DND-41 (cell line): ENCODE results near the gene F2RL3.
"Not testable (repeated sequence)": the region's sequence is repeated elsewhere in the genome, so short reads cannot be mapped to it uniquely, and the experiment has no call there.

ENCODE experiments used
- ATAC-seq: fragments of 200-7000 bp; cut with Tn5 transposase; 3 replicates; pipeline ENCODE4 v1.9.1; 2021; ENCODE audit warnings: low read depth; ENCODE audit not compliant: insufficient read depth
- DNase-seq: peaks from one replicate; pipeline ENCODE4 v3.0.0-alpha.2; 2020
- H2AFZ ChIP-seq: 2 replicates; pipeline ENCODE4 v1.6.0; 2012; ENCODE audit warnings: low read depth, low read length
- H3K27ac ChIP-seq: 2 replicates; pipeline ENCODE4 v1.5.1; 2012; ENCODE audit warnings: low read length, inconsistent platforms
- H3K27me3 ChIP-seq: fragments of 200-600 bp; sonication (generic); 2 replicates; pipeline ENCODE4 v1.6.0; 2012; ENCODE audit warnings: low read length, mild to moderate bottlenecking, inconsistent platforms; ENCODE audit not compliant: insufficient read depth, poor library complexity
- H3K36me3 ChIP-seq: 2 replicates; pipeline ENCODE4 v1.5.1; 2012; ENCODE audit warnings: low read length, inconsistent platforms; ENCODE audit not compliant: insufficient read depth
- H3K4me1 ChIP-seq: 2 replicates; pipeline ENCODE4 v1.5.1; 2012; ENCODE audit warnings: mild to moderate bottlenecking, low read length; ENCODE audit not compliant: insufficient read depth
- H3K4me2 ChIP-seq: 2 replicates; pipeline ENCODE4 v1.6.0; 2012; ENCODE audit warnings: mild to moderate bottlenecking, moderate library complexity, low read length, inconsistent platforms; ENCODE audit not compliant: insufficient read depth
- H3K4me3 ChIP-seq, 2 experiments: fragments of 200-600 bp in 1 of 2; shearing (Covaris generic) in 1 of 2; 2 replicates each; pipeline ENCODE4 v1.5.1; 2012 to 2016; ENCODE audit warnings: inconsistent platforms in 2 of 2, low read length in 2 of 2, mild to moderate bottlenecking in 2 of 2, low read depth in 1 of 2, moderate library complexity in 1 of 2
- H3K79me2 ChIP-seq: 2 replicates; pipeline ENCODE4 v1.6.0; 2012; ENCODE audit warnings: low read length, inconsistent platforms; ENCODE audit not compliant: insufficient read depth
- H3K9ac ChIP-seq: 2 replicates; pipeline ENCODE4 v1.6.0; 2012; ENCODE audit warnings: low read depth, mild to moderate bottlenecking, inconsistent platforms, low read length, moderate library complexity
- H3K9me3 ChIP-seq: 2 replicates; pipeline ENCODE4 v1.5.1; 2012; ENCODE audit warnings: low read length, moderate library complexity, mild to moderate bottlenecking, inconsistent platforms; ENCODE audit not compliant: insufficient read depth, severe bottlenecking
- H4K20me1 ChIP-seq: 2 replicates; pipeline ENCODE4 v1.6.0; 2012; ENCODE audit warnings: low read length; ENCODE audit not compliant: insufficient read depth
- EZH2 ChIP-seq: IDR thresholded peaks from 3 replicates; pipeline ENCODE4 v1.6.1; 2012; ENCODE audit warnings: borderline replicate concordance, low read depth, mild to moderate bottlenecking, moderate library complexity, low read length, inconsistent platforms; ENCODE audit not compliant: severe bottlenecking
- TF ChIP-seq, protein P1 (sequence below): IDR thresholded peaks from 2 replicates; pipeline ENCODE4 v1.5.1; 2012; ENCODE audit warnings: borderline replicate concordance, low read length, moderate library complexity, mild to moderate bottlenecking; ENCODE audit not compliant: poor library complexity, severe bottlenecking; ENCODE audit errors: extremely low read depth

The F2RL3 gene

DNA sequence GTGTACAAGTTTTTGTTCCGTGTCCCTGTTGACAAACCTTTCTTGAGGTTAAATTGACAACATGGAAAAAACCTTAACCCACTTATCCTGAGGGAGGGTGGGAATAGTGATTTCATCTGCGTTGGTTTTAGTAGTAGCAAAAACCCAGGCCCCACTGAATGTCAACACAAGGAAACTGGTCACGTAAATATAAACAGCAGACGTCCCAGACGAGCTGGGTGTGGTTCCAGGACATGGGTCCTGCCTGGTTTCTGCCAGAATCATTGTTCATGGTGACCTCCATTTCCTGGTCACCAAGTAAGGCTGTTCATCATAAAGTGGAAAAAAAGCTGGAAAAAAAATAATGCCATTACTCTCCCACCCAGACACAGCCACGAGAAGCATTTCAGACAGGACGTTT, 16.9 kb upstream of the F2RL3 start:
- H3K4me3 ChIP-seq, result no peak overlapping the region
- no peaks in the 10 kb centered on the region for H3K4me1 ChIP-seq
- H4K20me1 ChIP-seq, result peaks cover 2% of the 10 kb centered on the region
- DNase-seq, result no peak
- H3K36me3 ChIP-seq, result peaks cover 80% of the 10 kb centered on the region
- H3K27me3 ChIP-seq, result no peaks in the 10 kb centered on the region
- H3K4me2 ChIP-seq, result no peak overlapping the region
- no peaks in the 10 kb centered on the region for H3K9me3 ChIP-seq
- ATAC-seq, result no peak
- H2AFZ ChIP-seq, result no peak overlapping the region
- H3K9ac ChIP-seq, result no peak overlapping the region
- H3K27ac ChIP-seq, result no peak overlapping the region
- H3K79me2 ChIP-seq, result peaks cover 14% of the 10 kb centered on the region
- no peak for TF ChIP-seq EZH2
- TF ChIP-seq, protein P1, sequence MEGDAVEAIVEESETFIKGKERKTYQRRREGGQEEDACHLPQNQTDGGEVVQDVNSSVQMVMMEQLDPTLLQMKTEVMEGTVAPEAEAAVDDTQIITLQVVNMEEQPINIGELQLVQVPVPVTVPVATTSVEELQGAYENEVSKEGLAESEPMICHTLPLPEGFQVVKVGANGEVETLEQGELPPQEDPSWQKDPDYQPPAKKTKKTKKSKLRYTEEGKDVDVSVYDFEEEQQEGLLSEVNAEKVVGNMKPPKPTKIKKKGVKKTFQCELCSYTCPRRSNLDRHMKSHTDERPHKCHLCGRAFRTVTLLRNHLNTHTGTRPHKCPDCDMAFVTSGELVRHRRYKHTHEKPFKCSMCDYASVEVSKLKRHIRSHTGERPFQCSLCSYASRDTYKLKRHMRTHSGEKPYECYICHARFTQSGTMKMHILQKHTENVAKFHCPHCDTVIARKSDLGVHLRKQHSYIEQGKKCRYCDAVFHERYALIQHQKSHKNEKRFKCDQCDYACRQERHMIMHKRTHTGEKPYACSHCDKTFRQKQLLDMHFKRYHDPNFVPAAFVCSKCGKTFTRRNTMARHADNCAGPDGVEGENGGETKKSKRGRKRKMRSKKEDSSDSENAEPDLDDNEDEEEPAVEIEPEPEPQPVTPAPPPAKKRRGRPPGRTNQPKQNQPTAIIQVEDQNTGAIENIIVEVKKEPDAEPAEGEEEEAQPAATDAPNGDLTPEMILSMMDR, result no peak

DNA sequence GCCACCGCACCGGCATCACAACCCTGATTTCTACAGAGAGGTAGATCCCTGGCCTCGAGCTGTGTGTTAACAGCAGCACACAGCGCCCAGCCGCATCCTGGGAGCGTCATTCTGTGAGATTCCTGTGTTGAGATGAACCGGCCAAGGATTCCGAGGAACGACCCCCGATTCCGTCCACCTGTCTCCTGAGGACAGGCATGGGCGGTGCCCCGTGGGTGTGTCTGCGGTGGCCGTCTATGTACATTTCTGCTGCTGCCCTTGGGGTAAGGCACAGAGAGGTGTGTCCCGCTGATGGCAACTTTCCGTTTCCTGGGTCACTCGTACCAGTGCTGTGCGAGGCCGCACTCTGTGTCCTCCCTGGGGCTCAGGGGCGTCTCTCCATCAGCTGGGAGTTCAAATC, 16.1 kb upstream of the F2RL3 start:
- Histone ChIP-seq H3K4me1 (no peaks in the 10 kb centered on the region), H3K36me3 (peaks cover 80% of the 10 kb centered on the region), H3K4me3 (no peak overlapping the region), H3K79me2 (peaks cover 14% of the 10 kb centered on the region), H3K9me3 (no peaks in the 10 kb centered on the region), H3K9ac (no peak overlapping the region), H3K27ac (no peak overlapping the region), H2AFZ (no peak overlapping the region), H4K20me1 (peaks cover 5% of the 10 kb centered on the region), H3K27me3 (no peaks in the 10 kb centered on the region), H3K4me2 (no peak overlapping the region)
- DNase-seq (no peak), ATAC-seq (no peak)
- TF ChIP-seq, protein P1, result no peak
- no peak for TF ChIP-seq EZH2

DNA sequence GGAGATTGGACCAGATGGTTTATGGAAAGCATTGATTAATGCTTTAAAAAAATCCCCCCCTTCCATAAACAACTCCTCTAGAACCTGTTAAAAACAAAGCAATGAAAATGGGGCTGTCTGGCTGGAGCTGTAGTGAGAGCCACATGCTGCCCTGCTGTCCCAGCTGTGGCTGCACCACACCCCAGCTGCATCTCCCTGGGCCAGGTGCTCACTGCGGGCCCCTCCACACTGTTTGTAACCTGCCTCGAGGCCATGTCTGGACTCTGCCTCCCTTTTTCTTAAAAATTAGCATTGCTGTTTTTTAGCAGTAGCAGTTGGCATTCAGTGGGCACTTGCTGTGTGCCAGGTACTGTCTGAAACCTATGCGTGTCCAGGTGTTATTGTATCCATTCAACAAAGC, 15.2 kb upstream of the F2RL3 start:
- no peak overlapping the region for H3K4me3 ChIP-seq
- no peak overlapping the region for H3K4me2 ChIP-seq
- no peak overlapping the region for H3K9ac ChIP-seq
- DNase-seq (no peak), ATAC-seq (no peak)
- H2AFZ ChIP-seq, result no peak overlapping the region
- H3K36me3 ChIP-seq, result peaks cover 80% of the 10 kb centered on the region
- no peaks in the 10 kb centered on the region for H3K4me1 ChIP-seq
- peaks cover 6% of the 10 kb centered on the region for H4K20me1 ChIP-seq
- H3K27me3 ChIP-seq, result no peaks in the 10 kb centered on the region
- H3K79me2 ChIP-seq, result peaks cover 14% of the 10 kb centered on the region
- H3K9me3 ChIP-seq, result no peaks in the 10 kb centered on the region
- TF ChIP-seq, protein P1, result no peak
- TF ChIP-seq EZH2, result no peak
- H3K27ac ChIP-seq, result no peak overlapping the region

DNA sequence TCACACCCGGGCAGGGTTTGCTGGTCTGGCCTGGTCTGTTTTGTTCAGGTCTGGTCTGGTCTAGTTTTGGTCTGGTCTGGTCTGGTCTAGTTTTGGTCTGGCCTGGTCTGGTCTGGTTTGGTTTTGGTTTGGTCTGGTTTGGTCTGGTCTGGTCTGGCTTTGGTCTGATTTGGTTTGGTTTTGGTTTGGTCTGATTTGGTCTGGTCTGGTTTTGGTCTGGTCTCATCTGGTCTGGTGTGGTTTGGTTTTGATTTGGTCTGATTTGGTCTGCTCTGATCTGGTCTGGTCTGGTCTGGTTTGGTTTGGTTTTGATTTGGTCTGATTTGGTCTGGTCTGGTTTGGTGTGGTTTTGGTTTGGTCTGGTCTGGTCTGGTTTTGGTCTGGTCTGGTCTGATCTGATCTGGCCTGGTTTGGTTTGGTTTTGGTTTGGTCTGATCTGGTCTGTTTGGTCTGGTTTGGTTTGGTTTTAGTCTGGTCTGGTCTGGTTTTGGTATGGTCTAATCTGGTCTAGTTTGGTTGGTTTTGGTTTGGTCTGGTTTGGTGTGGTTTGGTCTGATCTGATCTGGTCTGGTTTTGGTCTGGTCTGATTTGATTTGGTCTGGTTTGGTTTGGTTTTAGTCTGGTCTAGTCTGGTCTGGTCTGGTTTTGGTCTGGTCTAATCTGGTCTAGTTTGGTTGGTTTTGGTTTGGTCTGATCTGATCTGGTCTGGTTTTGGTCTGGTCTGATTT, 14.4 kb upstream of the F2RL3 start:
- no peak for ATAC-seq
- H3K36me3 ChIP-seq, result peaks cover 80% of the 10 kb centered on the region

DNA sequence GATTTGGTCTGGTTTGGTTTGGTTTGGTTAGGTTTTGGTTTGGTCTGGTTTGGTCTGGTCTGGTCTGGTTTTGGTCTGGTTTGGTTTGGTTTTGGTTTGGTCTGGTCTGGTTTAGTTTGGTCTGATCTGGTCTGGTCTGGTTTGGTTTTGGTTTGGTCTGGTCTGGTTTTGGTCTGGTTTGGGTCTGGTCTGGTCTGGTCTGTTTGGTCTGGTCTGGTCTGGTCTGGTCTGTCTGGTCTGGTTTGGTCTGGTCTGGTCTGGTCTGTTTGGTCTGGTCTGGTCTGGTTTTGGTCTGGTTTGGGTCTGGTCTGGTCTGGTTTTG, 13.9 kb upstream of the F2RL3 start:
- H3K4me1 ChIP-seq, ATAC-seq, H3K27ac ChIP-seq, H4K20me1 ChIP-seq, H2AFZ ChIP-seq, H3K9ac ChIP-seq, DNase-seq, H3K4me3 ChIP-seq, H3K27me3 ChIP-seq, H3K4me2 ChIP-seq, H3K9me3 ChIP-seq: not testable (repeated sequence)
- H3K36me3 ChIP-seq, result peaks cover 80% of the 10 kb centered on the region
- peaks cover 14% of the 10 kb centered on the region for H3K79me2 ChIP-seq

More for the DNA sequence above, 14.4 kb upstream of the F2RL3 start:
- Histone ChIP-seq H2AFZ (no peak overlapping the region), H3K27ac (no peak overlapping the region), H3K4me2 (no peak overlapping the region), H3K4me3 (no peak overlapping the region), H3K27me3 (no peaks in the 10 kb centered on the region), H3K9me3 (no peaks in the 10 kb centered on the region), H4K20me1 (peaks cover 6% of the 10 kb centered on the region), H3K4me1 (no peaks in the 10 kb centered on the region), H3K9ac (no peak overlapping the region), H3K79me2 (peaks cover 14% of the 10 kb centered on the region)
- DNase-seq, result no peak
- no peak for TF ChIP-seq EZH2
- TF ChIP-seq, protein P1, result no peak
